Psoas muscle (tissue), 8 donors: ENCODE measurements around the gene MFSD12. TPM values are rescaled to one million over a fixed set of nuclear protein-coding genes. Genes with fewer than 3 reads are reported as not detected.
A peak's percentile ranks its signal among the peaks of the same experiment; 100 is the strongest.

Experiments
- ATAC-seq, 4 donors: fragments of 200-7000 bp; cut with Tn5 transposase; one replicate each; pipeline ENCODE4 v1.9.1; 2020; ENCODE audit warnings: moderate library complexity in 3 of 4, mild to moderate bottlenecking in 2 of 4
- DNase-seq, 2 donors: peaks; one replicate each; pipeline ENCODE4 v3.0.0-alpha.2; 2020
- H3K27ac ChIP-seq: fragments of 200-600 bp; one replicate; pipeline ENCODE4 v1.8.0; 2022
- H3K27me3 ChIP-seq, 3 donors: fragments of 200-600 bp in 1 of 3; one replicate each; pipeline versions ENCODE4 v1.6.1 to v1.8.0; 2013 to 2022; ENCODE audit warnings: low read length in 2 of 3, mild to moderate bottlenecking in 2 of 3, moderate library complexity in 1 of 3; ENCODE audit not compliant: insufficient read depth in 3 of 3
- H3K36me3 ChIP-seq, 2 donors: fragments of 200-600 bp in 1 of 2; one replicate each; pipeline versions ENCODE4 v1.6.1 to v1.8.0; 2013 to 2022; ENCODE audit warnings: low read depth in 1 of 2, mild to moderate bottlenecking in 1 of 2, moderate library complexity in 1 of 2; ENCODE audit not compliant: insufficient read depth in 1 of 2
- H3K4me1 ChIP-seq: fragments of 200-600 bp; one replicate; pipeline ENCODE4 v1.8.0; 2022
- H3K4me3 ChIP-seq: fragments of 200-600 bp; one replicate; pipeline ENCODE4 v1.8.0; 2022; ENCODE audit warnings: mild to moderate bottlenecking
- H3K9me3 ChIP-seq: fragments of 200-600 bp; one replicate; pipeline ENCODE4 v1.8.0; 2022
- CTCF ChIP-seq: fragments of 200-600 bp; IDR thresholded peaks from one replicate; pipeline ENCODE4 v1.8.0; 2022; ENCODE audit warnings: antibody characterized with exemption
- WGBS, 3 donors: extraction: QIAGEN DNeasy Blood & Tissue Kit; methylation state at CpG; one replicate each; pipeline versions ENCODE4 v1.1.6 to v1.1.7; 2013; 5-methylcytosine and 5-hydroxymethylcytosine counted together
- intact Hi-C, 2 donors: fragments of 100-400 bp; cut with DNase I; formaldehyde crosslinking; loops; one replicate each; pipeline versions ENCODE4 v1.11.0 to v1.14.2; 2022
- polyA plus RNA-seq, 3 donors: library from polyadenylated mRNA; stranded (reverse); fragments of 200-250 nt; gene quantifications; one replicate each; pipeline ENCODE4 v1.2.3, GENCODE V29; 2013
- total RNA-seq, 4 donors: library from RNA; stranded (reverse); fragmentation: NEBNext Ultra II Directional in 2 of 4; extraction: Animal tissue kit (Norgen Biotek cat#: 25700) in 2 of 4; gene quantifications; one replicate each; pipeline versions ENCODE4 v1.2.1 to v1.2.4, GENCODE V29; 2021 to 2023
- donor health status: healthy with polysubstance abuse.
- donor health status: DM: no; HTN: no; CAD: no; lungs with moderate emphysema.
- donor health status: Bipolar disorder and iron deficiency.
- donor health status: healthy.
- donor health status: DM: yes; HTN: yes; CAD: no.
- donor health status: DM: no; HTN: no; CAD: no.
- donor health status: DM: no; HTN: no; CAD: no.
- donor health status: DM: yes; HTN: yes; CAD: no.

MFSD12 gene
- total and polyA plus RNA-seq, 7 donors, result 16.3 to 46.6 (median 25.2) TPM

- H3K27me3 ChIP-seq, result no peaks in the 10 kb centered on the region
- no peak for TF ChIP-seq CTCF
- H3K9me3 ChIP-seq, result no peaks in the 10 kb centered on the region
- peaks cover 23% of the 10 kb centered on the region for H3K4me1 ChIP-seq
- peak overlapping the region; percentile 58 for H3K27ac ChIP-seq
- no peak for ATAC-seq
- H3K36me3 ChIP-seq, result peaks cover 0 to 9% of the 10 kb centered on the region in 2 donors
- intact Hi-C loops, result no loop called here
- no peak for DNase-seq
- WGBS, 3 donors, result 61 to 71% (median 67%) methylated on average over 15 of the region's 15 CpGs
- H3K4me3 ChIP-seq, result no peak overlapping the region
Observed at GRCh38 chr19:3515891-3516422, 41.4 kb downstream of the MFSD12 start.

- peaks cover 23% of the 10 kb centered on the region for H3K4me1 ChIP-seq
Observed at GRCh38 chr19:3514930-3515329, 42.5 kb downstream of the MFSD12 start.

GRCh38 chr19:3513229-3514140, 43.9 kb downstream of the MFSD12 start:
- 73% methylated on average over 23 of the region's 23 CpGs for WGBS, 3 donors
- H3K9me3 ChIP-seq, result no peaks in the 10 kb centered on the region
- TF ChIP-seq CTCF, result no peak
- ATAC-seq (peak in 2 of 4 donors; percentile 22 to 31), DNase-seq (no peak)
- intact Hi-C loops, result no loop called here
- H3K36me3 ChIP-seq, result peaks cover 0 to 17% of the 10 kb centered on the region in 2 donors
- no peaks in the 10 kb centered on the region for H3K27me3 ChIP-seq
- peaks cover 23% of the 10 kb centered on the region for H3K4me1 ChIP-seq
- H3K4me3 ChIP-seq, result no peak overlapping the region
- H3K27ac ChIP-seq, result no peak overlapping the region

More at GRCh38 chr19:3514930-3515329, 42.5 kb downstream of the MFSD12 start:
- no peak overlapping the region for H3K4me3 ChIP-seq
- 85% methylated on average over 12 of the region's 12 CpGs for WGBS, 3 donors
- intact Hi-C loops, result no loop called here
- H3K9me3 ChIP-seq, result no peaks in the 10 kb centered on the region
- ATAC-seq, result no peak
- no peak overlapping the region for H3K27ac ChIP-seq
- H3K27me3 ChIP-seq, result no peaks in the 10 kb centered on the region
- TF ChIP-seq CTCF, result no peak
- H3K36me3 ChIP-seq, result peaks cover 0 to 16% of the 10 kb centered on the region in 2 donors
- DNase-seq, result no peak

GRCh38 chr19:3512562-3513228, 44.7 kb downstream of the MFSD12 start:
- ATAC-seq (no peak), DNase-seq (no peak)
- WGBS, 3 donors, result 85 to 89% (median 87%) methylated on average over 17 of the region's 17 CpGs
- no peak overlapping the region for H3K4me3 ChIP-seq
- no peak for TF ChIP-seq CTCF
- no peaks in the 10 kb centered on the region for H3K27me3 ChIP-seq
- no peaks in the 10 kb centered on the region for H3K9me3 ChIP-seq
- no peak overlapping the region for H3K27ac ChIP-seq
- H3K4me1 ChIP-seq, result peaks cover 23% of the 10 kb centered on the region
- intact Hi-C loops, result no loop called here
- peaks cover 0 to 17% of the 10 kb centered on the region in 2 donors for H3K36me3 ChIP-seq
